Activated CD4-positive, alpha-beta T cell treated with anti-CD3 and anti-CD28 coated beads, Interleukin-2, amount 10 ng/mL, durations not matched to agents 24 days and 14 days (primary cell): Measurements from ENCODE around the gene CHRNA10. TPM values are rescaled to one million over a fixed set of nuclear protein-coding genes. Genes with fewer than 3 reads are reported as not detected.
"Not testable (repeated sequence)": the region's sequence is repeated elsewhere in the genome, so short reads cannot be mapped to it uniquely, and the experiment has no call there.

Experiments
- DNase-seq: peaks from one replicate; pipeline ENCODE4 v3.0.0; 2022
- H3K27ac Mint-ChIP-seq: one replicate; pipeline ENCODE4 v1.8.0; 2022; ENCODE audit warnings: mild to moderate bottlenecking, mixed read lengths
- H3K27me3 Mint-ChIP-seq: one replicate; pipeline ENCODE4 v1.8.0; 2022; ENCODE audit warnings: mixed read lengths
- H3K36me3 Mint-ChIP-seq: one replicate; pipeline ENCODE4 v1.8.0; 2022; ENCODE audit warnings: low read depth, mild to moderate bottlenecking, mixed read lengths
- H3K4me1 Mint-ChIP-seq: one replicate; pipeline ENCODE4 v1.8.0; 2021; ENCODE audit warnings: mixed read lengths
- H3K4me3 Mint-ChIP-seq: one replicate; pipeline ENCODE4 v1.8.0; 2022; ENCODE audit warnings: mild to moderate bottlenecking, moderate library complexity, mixed read lengths
- H3K9me3 Mint-ChIP-seq: one replicate; pipeline ENCODE4 v1.8.0; 2021; ENCODE audit warnings: mixed read lengths
- intact Hi-C: fragments of 100-400 bp; cut with micrococcal nuclease; formaldehyde crosslinking; loops from one replicate; pipeline ENCODE4 v1.15.1; 2023
- total RNA-seq: library from RNA; stranded (reverse); gene quantifications from 2 replicates; pipeline ENCODE4 v1.2.3, GENCODE V29; 2022

CHRNA10 gene
- total RNA-seq, 1 donor from 2014 or later = 2.0 TPM

- intact Hi-C loops, H3K27ac Mint-ChIP-seq, DNase-seq, H3K4me3 Mint-ChIP-seq, H3K27me3 Mint-ChIP-seq, H3K4me1 Mint-ChIP-seq, H3K36me3 Mint-ChIP-seq, H3K9me3 Mint-ChIP-seq: not testable (repeated sequence)
Observed at GRCh38 chr11:3657331-3657730, 13.9 kb downstream of the CHRNA10 start.

- Mint-ChIP-seq H3K27ac (no peak overlapping the region), H3K27me3 (peaks cover 15% of the 10 kb centered on the region), H3K4me3 (no peak overlapping the region), H3K36me3 (no peaks in the 10 kb centered on the region), H3K9me3 (no peaks in the 10 kb centered on the region), H3K4me1 (no peaks in the 10 kb centered on the region)
- DNase-seq = no peak
- intact Hi-C loops = no loop called here
Observed at GRCh38 chr11:3655547-3655946, 15.6 kb downstream of the CHRNA10 start.

GRCh38 chr11:3652514-3652913, 18.7 kb downstream of the CHRNA10 start:
- H3K27me3 Mint-ChIP-seq = peaks cover 25% of the 10 kb centered on the region
- H3K27ac Mint-ChIP-seq, H3K9me3 Mint-ChIP-seq, H3K36me3 Mint-ChIP-seq, H3K4me3 Mint-ChIP-seq, H3K4me1 Mint-ChIP-seq, intact Hi-C loops, DNase-seq: not testable (repeated sequence)

- H3K27ac Mint-ChIP-seq, H3K4me3 Mint-ChIP-seq, DNase-seq, H3K4me1 Mint-ChIP-seq, intact Hi-C loops, H3K36me3 Mint-ChIP-seq, H3K9me3 Mint-ChIP-seq: not testable (repeated sequence)
- H3K27me3 Mint-ChIP-seq = peaks cover 27% of the 10 kb centered on the region
Observed at GRCh38 chr11:3649374-3649773, 21.8 kb downstream of the CHRNA10 start.

GRCh38 chr11:3648843-3649242, 22.3 kb downstream of the CHRNA10 start:
- H3K27me3 Mint-ChIP-seq = peaks cover 29% of the 10 kb centered on the region
- H3K9me3 Mint-ChIP-seq, H3K4me3 Mint-ChIP-seq: not testable (repeated sequence)

GRCh38 chr11:3645552-3645951, 25.6 kb downstream of the CHRNA10 start:
- H3K4me3 Mint-ChIP-seq = no peak overlapping the region
- intact Hi-C loops = no loop called here
- no peaks in the 10 kb centered on the region for H3K9me3 Mint-ChIP-seq
- H3K36me3 Mint-ChIP-seq = no peaks in the 10 kb centered on the region
- H3K27ac Mint-ChIP-seq = no peak overlapping the region
- H3K4me1 Mint-ChIP-seq = peaks cover 5% of the 10 kb centered on the region
- DNase-seq = no peak
- H3K27me3 Mint-ChIP-seq = peaks cover 46% of the 10 kb centered on the region

More at GRCh38 chr11:3648843-3649242, 22.3 kb downstream of the CHRNA10 start:
- DNase-seq, H3K36me3 Mint-ChIP-seq, H3K27ac Mint-ChIP-seq, intact Hi-C loops, H3K4me1 Mint-ChIP-seq: not testable (repeated sequence)

- H3K4me1 Mint-ChIP-seq = peaks cover 5% of the 10 kb centered on the region
- intact Hi-C loops = no loop called here
- no peaks in the 10 kb centered on the region for H3K36me3 Mint-ChIP-seq
- no peaks in the 10 kb centered on the region for H3K9me3 Mint-ChIP-seq
- no peak for DNase-seq
- peaks cover 44% of the 10 kb centered on the region for H3K27me3 Mint-ChIP-seq
- no peak within 1 kb of the TSS for H3K4me3 Mint-ChIP-seq
- H3K27ac Mint-ChIP-seq = no peak within 1 kb of the TSS
Observed at GRCh38 chr11:3644817-3645235, 26.4 kb downstream of the CHRNA10 start, which contains the start of gene ART1. Gene ART1 (plus strand): TSS chr11:3645128. CDS start chr11:3659214, 14,086 bp downstream.

GRCh38 chr11:3643102-3643546, 28.1 kb downstream of the CHRNA10 start:
- H3K27ac Mint-ChIP-seq, H3K36me3 Mint-ChIP-seq, H3K9me3 Mint-ChIP-seq, intact Hi-C loops, H3K4me1 Mint-ChIP-seq, DNase-seq: not testable (repeated sequence)
- Mint-ChIP-seq H3K27me3 (peaks cover 33% of the 10 kb centered on the region), H3K4me3 (peak overlapping the region; percentile 74)

- H3K36me3 Mint-ChIP-seq = no peaks in the 10 kb centered on the region
- H3K27ac Mint-ChIP-seq = no peak overlapping the region
- peak; percentile 93 for DNase-seq
- H3K27me3 Mint-ChIP-seq = peaks cover 32% of the 10 kb centered on the region
- intact Hi-C loops = no loop called here
- peaks cover 5% of the 10 kb centered on the region for H3K4me1 Mint-ChIP-seq
- peak overlapping the region; percentile 74 for H3K4me3 Mint-ChIP-seq
- no peaks in the 10 kb centered on the region for H3K9me3 Mint-ChIP-seq
Observed at GRCh38 chr11:3642071-3642951, 28.9 kb downstream of the CHRNA10 start.

GRCh38 chr11:3641701-3642070, 29.5 kb downstream of the CHRNA10 start, which contains the start of gene ART5:
Gene ART5 (minus strand): TSS chr11:3641992. CDS start chr11:3641862, 130 bp downstream.
- intact Hi-C loops = no loop called here
- Mint-ChIP-seq H3K9me3 (no peaks in the 10 kb centered on the region), H3K4me3 (peak within 1 kb of the TSS; percentile 74), H3K27me3 (peaks cover 32% of the 10 kb centered on the region), H3K36me3 (no peaks in the 10 kb centered on the region), H3K27ac (no peak within 1 kb of the TSS), H3K4me1 (peaks cover 5% of the 10 kb centered on the region)
- DNase-seq = no peak

- intact Hi-C loops = no loop called here
- peak overlapping the region; percentile 64 for H3K4me3 Mint-ChIP-seq
- peaks cover 32% of the 10 kb centered on the region for H3K27me3 Mint-ChIP-seq
- no peak for DNase-seq
- H3K9me3 Mint-ChIP-seq = no peaks in the 10 kb centered on the region
- no peak overlapping the region for H3K27ac Mint-ChIP-seq
- no peaks in the 10 kb centered on the region for H3K36me3 Mint-ChIP-seq
- peaks cover 5% of the 10 kb centered on the region for H3K4me1 Mint-ChIP-seq
Observed at GRCh38 chr11:3641191-3641590, 30.0 kb downstream of the CHRNA10 start.

GRCh38 chr11:3639841-3640240, 31.3 kb downstream of the CHRNA10 start:
- intact Hi-C loops = no loop called here
- Mint-ChIP-seq H3K27ac (no peak overlapping the region), H3K36me3 (no peaks in the 10 kb centered on the region), H3K27me3 (peaks cover 29% of the 10 kb centered on the region), H3K4me3 (no peak overlapping the region), H3K4me1 (peaks cover 5% of the 10 kb centered on the region), H3K9me3 (no peaks in the 10 kb centered on the region)
- DNase-seq = no peak

- no peak overlapping the region for H3K4me3 Mint-ChIP-seq
- H3K27ac Mint-ChIP-seq = no peak overlapping the region
- intact Hi-C loops = no loop called here
- no peak for DNase-seq
- H3K9me3 Mint-ChIP-seq = no peaks in the 10 kb centered on the region
- H3K4me1 Mint-ChIP-seq = peaks cover 5% of the 10 kb centered on the region
- no peaks in the 10 kb centered on the region for H3K36me3 Mint-ChIP-seq
- H3K27me3 Mint-ChIP-seq = peaks cover 20% of the 10 kb centered on the region
Observed at GRCh38 chr11:3638513-3638912, 32.7 kb downstream of the CHRNA10 start.

GRCh38 chr11:3637201-3637600, 34.0 kb downstream of the CHRNA10 start:
- intact Hi-C loops = no loop called here
- Mint-ChIP-seq H3K27me3 (peaks cover 10% of the 10 kb centered on the region), H3K4me3 (no peak overlapping the region), H3K36me3 (no peaks in the 10 kb centered on the region), H3K9me3 (no peaks in the 10 kb centered on the region), H3K4me1 (peaks cover 2% of the 10 kb centered on the region), H3K27ac (no peak overlapping the region)
- no peak for DNase-seq
